ENCODE results near the gene SCP2.

The SCP2 gene, protein sequence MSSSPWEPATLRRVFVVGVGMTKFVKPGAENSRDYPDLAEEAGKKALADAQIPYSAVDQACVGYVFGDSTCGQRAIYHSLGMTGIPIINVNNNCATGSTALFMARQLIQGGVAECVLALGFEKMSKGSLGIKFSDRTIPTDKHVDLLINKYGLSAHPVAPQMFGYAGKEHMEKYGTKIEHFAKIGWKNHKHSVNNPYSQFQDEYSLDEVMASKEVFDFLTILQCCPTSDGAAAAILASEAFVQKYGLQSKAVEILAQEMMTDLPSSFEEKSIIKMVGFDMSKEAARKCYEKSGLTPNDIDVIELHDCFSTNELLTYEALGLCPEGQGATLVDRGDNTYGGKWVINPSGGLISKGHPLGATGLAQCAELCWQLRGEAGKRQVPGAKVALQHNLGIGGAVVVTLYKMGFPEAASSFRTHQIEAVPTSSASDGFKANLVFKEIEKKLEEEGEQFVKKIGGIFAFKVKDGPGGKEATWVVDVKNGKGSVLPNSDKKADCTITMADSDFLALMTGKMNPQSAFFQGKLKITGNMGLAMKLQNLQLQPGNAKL

DNA sequence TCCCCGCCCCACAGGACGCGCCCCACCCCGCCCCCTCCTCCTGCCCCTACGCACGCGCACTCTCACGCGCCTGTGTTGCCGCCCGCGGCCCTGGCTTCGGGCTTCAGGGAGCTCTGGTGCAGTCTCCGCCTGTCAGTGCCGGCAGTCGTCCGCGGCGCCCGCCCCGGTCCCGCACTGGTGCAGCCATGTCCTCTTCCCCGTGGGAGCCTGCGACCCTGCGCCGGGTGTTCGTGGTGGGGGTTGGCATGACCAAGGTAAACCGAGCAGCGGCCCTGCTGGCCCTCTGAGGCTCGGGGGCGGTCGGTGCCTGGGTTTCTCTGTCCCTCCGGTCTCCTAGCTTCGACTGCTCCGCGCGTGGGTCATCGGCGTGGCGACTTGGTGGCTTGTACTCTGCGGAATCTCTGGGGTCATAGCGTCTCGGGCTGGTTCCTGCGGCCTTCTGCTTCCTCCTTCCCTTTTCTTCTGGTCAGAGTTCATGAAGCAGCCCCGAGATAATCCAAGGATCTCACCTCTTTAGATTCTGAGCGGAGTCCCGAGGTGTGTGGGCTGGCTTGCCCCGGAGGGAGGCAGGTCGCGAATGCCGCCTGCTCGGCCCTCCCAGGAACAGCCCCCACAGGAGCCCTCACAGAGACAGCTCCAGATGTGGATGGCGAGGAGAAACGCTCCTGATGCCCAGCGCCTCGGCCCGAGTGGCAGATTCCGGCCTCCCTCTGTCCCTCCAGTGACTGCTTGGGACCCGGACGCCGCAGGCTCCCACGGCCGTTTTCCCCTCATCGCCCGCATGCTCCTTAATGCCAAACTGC lies at the start of gene SCP2:
SCP2 (plus strand) TSS at position 65 of the 803 bp plus-strand sequence; CDS start at position 186, 121 bp downstream.
- peak; percentile 59 to 76 (median 72) for DNase-seq (ENCODE audit: low read depth in 2 of 3, low spot score in 1 of 3)

DNA sequence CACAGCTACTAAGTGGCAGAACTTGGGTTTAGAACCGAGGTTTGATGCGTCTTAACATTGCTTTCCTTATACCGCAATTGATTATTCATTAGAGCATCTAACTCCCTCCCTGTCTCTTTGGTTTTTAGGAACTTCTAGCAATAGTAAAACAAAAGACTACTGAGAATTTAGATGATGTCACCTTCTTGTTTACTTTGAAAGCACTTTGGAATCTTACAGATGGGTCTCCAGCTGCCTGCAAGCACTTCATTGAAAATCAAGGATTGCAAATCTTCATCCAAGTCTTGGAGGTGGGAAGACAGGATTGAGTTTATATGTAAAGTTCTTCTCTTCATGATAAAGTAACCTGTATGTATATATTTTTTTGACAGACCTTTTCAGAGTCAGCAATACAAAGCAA lies 49.5 kb upstream of the SCP2 start:
- DNase-seq (ENCODE audit: low read depth in 2 of 3, low spot score in 1 of 3) = no peak

DNA sequence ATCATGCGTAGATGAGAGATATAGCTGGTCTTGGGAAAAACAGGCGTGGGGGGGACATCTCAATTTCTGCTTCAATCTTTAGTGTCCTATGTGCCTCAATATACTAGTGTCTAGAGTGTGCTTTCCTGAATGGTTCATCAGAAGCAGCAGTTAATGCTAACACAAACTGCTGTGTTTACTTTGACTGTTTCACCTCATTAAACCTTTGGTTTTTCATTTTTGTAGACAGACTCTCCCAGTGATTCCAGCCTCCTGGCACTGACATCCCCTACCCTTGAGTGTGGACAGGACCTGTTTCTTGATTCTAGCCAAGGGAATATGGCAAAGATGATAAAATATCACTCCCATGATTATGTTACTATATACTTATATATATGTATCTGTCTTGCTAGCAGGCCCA lies 46.9 kb upstream of the SCP2 start:
- no peak for DNase-seq (ENCODE audit: low read depth in 2 of 3, low spot score in 1 of 3)

DNA sequence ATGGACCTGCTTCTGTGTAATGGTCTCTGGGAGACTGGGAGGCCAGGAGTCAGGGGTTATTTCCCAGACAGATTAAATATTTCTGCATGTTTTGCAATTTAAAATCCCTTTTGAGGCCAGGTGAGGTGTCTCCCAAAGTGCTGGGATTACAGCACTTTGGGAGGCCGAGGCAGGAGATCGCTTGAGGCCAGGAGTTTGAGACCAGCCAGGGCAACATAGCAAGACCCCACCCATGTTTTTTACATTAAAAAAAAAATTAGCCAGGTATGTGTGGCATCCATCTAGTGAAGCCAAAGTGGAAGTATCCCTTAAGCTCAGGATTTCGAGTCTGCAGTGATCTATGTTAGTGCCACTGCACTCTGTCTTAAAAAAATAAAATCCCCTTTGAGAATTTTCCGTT lies 39.6 kb upstream of the SCP2 start:
- DNase-seq (ENCODE audit: low read depth in 2 of 3, low spot score in 1 of 3) = no peak

DNA sequence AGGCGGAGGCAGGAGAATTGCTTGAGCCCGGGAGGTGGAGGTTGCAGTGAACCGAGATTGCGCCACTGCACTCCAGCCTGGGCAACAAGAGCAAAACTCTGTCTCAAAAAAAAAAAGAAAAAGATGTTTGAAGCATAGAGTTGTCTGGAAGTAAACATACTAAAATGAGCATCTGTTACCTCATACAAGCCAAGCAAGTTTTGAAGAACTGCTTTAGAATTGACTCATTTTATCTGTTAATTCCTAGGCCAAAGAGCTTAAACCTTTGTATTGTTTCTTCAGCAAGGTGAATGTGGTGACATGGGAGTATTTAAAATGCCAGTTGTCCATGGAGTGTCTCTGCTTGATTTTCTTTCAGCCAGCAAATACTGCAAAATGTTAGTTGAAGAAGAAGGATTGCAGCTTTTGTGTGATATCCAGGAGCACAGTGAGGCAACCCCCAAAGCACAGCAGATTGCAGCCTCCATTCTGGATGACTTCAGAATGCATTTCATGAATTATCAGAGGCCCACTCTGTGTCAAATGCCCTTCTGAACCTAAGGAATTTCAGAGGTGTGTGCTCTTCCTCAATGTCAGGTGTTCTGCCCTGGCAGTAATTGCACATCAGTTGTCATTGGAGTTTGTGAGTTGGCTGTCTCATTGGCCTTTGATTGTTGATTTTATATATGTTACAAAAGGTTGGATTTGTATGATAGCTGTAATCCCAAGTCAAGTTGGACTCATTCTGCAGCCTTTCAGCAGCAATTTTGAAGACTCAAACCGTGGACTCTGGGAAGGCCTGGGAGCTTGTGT lies 34.5 kb upstream of the SCP2 start:
- DNase-seq (ENCODE audit: low read depth in 2 of 3, low spot score in 1 of 3) = no peak

DNA sequence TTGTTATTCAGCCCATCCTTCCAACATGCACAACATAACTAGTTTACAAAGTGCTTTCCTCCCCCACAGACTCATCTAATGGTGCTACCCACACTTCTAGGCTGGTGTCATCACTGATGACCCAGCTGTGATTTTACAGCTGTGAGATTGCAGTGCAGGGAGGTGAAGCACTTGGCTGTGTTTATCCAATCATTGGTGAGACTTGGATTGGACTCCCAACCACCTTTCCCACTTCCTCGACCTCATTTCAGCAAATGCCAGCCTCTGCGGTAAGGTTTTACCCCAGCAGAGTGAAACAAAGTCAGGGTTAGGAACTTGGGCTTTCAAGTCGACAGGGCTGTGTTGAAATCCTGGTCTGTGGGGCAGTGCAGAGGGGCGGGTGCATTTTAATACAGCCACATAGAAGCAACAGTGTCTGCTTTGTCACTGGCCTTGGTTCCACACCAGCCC lies 27.6 kb upstream of the SCP2 start:
- DNase-seq (ENCODE audit: low read depth in 2 of 3, low spot score in 1 of 3) = no peak

DNA sequence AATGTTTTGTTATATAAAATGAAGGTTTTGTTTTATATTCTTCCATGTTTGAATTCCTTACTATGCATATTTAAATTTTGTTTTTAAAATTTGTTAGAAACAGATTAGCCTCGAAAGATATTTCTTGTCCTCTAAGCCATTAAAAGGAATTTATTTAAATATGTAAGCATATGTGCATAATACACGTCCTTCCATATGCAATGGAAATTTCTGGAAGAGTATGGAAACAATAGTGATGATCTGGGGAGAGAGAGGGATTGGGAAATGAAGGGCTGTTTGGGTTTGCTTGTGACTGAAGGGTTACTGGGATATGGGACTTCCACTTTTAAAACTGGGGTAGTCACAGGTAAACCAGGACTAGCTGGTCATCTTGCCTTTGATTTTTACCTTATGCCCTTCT lies 26.7 kb upstream of the SCP2 start:
- no peak for DNase-seq (ENCODE audit: low read depth in 2 of 3, low spot score in 1 of 3)

DNA sequence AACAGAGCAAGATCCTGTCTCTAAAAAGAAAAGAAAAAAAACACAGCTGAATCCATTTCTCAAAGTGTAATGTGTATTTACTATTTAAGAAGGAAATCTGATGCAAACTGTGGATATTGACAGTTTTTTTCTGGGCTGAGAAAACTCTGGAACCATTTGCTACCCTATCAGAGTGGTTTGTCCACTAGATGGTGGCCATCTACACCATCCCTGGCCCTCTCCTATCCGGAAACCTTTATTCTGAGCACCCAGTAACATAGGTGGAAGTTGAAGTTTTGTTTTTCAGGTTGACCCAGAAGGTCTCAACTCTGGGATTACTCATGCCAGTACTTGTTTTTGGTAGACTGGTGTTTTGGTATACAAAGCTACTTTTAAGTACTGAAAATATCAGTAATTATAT lies 25.7 kb upstream of the SCP2 start:
- DNase-seq (ENCODE audit: low read depth in 2 of 3, low spot score in 1 of 3) = no peak

DNA sequence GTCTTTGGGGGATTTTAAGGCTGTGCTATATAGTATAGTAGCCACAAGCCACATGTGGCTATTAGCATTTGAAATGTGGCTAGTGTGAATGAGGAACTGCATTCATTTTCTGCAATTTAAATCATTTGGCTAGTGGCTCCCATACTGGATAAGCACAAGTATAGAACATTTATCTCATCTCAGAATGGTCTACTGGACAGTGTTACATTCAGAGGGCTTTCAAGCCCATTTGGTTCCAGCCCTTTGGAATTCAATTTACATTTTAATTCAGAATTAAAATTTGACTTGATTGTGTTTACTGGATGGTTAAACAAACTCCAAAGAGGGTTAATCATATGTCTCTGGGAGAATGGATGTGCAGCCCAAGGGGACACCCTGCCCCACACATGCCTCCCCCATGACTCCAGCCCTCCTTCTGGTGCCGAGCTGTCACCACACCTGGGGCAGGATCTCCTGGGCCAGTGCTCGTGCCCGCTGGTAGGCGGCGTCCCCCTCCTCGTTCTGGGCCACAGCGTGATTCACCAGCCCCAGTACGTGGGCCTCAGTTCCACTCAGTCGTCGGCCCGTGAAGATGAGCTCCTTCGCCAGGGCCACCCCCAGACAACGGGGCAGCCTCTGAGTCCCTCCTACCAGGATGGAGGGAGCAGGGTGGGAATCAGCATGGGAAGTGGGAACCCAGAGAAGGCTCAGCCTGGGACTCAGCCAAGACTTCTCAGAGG lies 22.7 kb upstream of the SCP2 start:
- no peak for DNase-seq (ENCODE audit: low read depth in 2 of 3, low spot score in 1 of 3)

DNA sequence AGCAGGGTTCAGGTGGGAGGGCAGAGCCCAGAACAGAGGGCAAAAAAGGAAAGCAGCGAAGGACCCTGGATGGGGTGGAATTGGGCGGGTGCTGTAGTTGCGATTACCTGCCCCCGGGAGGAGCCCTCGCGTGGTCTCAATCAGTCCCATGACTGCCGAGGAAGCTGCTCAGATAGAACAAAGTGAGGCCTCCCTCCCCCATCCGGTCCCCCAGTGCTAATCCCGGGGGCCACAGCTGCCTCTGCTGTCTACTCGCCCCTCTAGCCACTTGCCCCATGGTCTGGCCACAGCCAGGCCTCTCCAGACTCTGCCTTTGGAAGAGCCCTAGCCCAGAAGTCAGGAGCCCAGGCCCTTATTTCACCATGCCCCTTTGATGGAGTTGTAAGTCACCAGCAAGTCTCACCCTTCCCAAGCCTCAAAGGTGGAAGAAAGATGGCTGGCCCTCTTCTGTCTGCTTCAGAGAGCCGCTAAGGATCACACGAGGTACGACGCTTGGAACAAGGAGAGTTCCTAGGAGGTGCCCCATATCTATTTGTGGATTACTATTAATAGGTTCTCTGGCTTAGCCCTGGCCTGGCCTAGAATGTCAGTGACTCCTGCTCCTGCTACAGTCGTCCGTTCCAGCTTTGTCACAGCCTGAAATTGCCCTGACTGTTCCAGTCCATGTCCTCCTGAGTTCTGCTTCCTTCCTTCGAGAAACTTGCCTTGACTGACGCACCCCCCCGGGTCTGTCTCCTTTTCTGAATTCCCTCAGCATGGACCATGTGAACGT lies 22.0 kb upstream of the SCP2 start:
- peak in 1 of 3 donors; percentile 14 for DNase-seq (ENCODE audit: low read depth in 2 of 3, low spot score in 1 of 3)

DNA sequence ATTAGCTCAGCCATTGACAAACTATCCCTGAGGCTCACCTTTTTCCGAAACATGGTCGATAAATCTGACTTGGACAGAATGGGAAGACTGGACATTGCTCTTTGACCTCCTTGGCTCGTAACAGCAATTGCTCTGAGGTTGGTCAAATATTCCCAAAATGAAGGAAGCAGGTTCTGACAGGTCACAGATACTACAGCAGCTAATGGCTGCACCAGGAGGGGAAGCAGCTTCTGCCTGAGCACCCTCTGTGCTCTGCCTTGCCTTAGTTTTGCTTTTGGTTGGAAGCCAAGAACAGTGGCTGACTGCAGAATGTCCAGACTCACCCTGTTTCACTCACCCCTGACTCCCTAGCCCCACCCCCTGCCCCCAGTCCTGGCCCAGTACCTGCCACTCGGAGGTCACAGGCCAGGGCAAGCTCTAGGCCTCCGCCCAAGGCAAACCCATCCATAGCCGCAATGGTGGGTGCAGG lies 20.9 kb upstream of the SCP2 start:
- DNase-seq (ENCODE audit: low read depth in 2 of 3, low spot score in 1 of 3) = no peak

DNA sequence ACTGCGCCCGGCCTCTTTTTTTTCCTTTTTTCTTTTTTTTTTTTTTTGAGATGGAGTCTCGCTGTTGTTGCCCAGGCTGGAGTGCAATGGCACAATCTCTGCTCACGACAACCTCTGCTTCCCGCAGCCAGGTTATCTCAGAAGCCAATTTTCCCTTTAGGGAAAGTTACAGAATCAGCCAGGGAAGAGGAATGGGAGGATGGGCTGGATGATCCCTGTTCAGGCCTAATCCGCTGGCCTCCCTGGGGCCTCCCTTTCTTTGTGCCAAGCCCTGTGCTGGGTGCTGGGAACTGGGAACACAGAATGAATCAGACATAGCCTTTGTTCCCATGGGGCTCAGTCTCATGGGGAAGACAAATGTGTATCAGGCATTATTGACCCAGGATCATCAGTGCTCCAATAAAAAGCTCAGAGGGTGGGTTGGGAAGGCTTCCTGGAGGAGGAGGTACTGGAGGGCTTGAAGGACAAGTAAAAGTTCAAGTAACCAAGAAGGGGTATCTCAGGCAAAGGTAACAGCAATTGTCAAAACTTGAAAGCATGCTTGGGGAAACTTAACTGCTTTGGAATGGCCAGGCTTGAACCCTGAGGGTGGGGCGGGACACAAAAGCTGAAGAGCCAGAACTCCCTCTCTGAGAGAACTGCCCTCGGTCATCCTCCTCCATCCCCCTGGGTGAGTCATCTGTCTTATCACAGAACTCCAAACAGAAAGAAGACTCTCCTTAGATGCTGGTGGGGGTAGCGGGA lies 19.8 kb upstream of the SCP2 start:
- DNase-seq (ENCODE audit: low read depth in 2 of 3, low spot score in 1 of 3) = no peak

DNA sequence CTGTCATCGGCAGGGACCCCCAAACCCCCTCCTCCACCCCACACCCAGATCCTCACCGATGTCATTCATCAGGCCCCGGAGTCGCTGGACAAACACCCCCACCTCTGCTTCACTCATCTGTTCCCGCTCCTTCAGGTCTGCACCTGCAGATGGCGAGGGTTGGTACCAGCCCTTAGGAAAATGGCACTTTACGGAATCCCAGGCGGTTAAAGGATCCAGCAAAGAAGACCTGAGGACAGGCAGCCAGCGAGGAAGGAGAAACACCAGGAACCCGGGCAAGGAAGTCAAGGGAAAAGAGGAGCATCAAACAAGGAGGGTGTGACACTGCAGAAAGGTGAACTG lies 19.3 kb upstream of the SCP2 start:
- DNase-seq (ENCODE audit: low read depth in 2 of 3, low spot score in 1 of 3) = no peak

DNA sequence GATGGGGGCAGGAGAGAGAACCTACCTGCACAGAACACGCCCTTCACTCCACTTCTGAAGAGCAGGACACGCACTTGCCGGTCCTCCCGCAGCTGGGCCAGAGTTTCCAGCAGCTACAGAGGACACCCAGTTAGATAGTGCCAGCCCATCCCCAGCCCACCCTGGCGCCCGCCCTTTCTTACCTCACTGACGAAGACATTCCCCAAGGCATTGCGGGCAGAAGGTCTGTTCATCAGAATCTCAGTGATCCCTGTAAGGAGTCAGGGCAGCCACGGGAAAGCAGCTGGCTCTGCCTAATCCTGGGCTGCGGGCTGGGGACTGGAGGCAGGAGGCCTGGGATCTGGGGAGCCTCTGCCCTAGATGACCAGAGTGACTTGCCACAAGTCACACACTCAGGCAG lies 15.5 kb upstream of the SCP2 start:
- no peak for DNase-seq (ENCODE audit: low read depth in 2 of 3, low spot score in 1 of 3)

DNA sequence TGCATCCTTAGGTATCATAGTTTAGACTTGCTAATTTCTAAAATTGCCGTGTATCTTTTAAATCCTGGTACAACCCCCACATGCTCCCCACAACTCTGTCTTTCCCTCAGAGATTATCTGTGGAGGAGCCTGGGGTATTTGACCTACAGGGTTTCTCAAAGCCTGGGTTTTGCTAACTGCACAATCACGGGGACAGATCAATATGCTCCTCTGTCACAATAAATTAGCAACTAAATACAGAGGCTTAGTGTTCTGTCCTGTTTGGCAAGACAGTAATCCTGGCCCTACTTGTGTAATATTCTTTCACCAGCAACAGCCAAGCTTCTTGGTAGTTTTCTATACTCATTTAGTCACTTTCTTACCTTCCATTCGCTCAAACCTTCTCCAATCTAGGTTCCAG lies 14.1 kb upstream of the SCP2 start:
- no peak for DNase-seq (ENCODE audit: low read depth in 2 of 3, low spot score in 1 of 3)

DNA sequence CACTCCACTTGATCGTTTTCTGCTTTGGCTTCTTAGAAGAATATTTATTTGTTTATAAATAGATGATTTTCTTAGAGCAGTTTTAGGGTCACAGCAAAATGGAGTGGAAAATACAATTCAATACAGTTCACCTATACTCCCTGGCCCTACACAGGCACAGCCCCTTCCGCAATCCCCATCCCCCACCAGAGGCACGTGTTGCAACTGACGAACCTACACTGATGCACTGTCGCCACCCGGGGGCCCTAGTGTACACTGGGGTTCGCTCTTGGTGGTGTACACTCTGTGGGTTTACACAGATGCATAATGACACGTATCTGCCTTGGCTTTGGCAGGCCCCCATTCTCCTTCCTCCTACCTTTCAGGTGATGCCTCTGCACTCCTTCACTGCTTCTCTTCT lies 13.5 kb upstream of the SCP2 start:
- DNase-seq (ENCODE audit: low read depth in 2 of 3, low spot score in 1 of 3) = no peak

DNA sequence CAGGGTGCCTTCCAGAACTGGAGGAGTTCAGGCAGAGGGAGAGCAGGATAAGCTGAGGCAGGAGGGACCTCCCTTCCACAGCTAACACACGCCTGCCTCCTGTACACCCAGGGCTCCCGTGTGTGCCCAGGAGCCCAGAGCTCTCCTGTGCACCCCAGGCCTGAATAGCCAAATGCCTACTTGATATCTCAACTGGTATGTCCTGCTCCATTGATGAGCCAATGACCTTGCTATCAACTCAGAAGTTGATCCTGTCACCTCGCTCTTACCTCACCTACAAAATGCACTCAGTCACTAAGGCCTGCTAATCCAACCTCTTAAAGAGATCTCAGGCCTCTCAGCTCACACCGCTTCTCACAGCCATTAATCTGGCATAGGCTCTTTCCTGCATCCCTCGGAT lies 12.6 kb upstream of the SCP2 start:
- no peak for DNase-seq (ENCODE audit: low read depth in 2 of 3, low spot score in 1 of 3)

DNA sequence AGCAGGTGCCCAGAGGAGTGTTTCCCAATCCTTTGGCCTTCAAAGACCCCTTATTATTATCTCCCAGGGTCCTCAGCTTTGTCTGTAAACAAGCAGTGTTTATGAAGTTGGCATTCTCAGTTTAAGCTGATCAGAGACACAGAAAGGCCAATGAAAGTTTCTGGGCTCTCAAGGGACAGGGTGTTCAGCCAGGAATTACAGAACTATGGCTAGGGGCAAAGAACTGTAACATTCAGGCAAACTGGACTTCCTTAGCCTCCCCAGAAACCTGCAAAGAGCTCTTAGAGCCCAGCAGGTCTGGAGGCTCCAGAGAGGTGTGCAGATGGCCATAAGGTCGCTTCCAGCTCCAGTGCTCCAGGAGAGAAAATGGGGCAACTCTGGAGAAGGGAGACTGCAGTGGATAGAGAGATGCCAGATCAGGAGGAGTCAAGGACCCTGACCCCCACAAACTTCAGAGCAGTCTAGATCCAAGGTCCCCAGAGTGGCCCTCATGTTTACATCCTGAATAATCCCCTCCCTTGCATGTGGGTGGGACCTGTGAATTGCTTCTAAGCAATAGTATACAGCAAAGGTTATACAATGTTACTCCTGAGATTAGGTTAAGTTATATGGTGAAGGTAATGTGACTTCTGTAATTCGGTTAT lies 11.7 kb upstream of the SCP2 start:
- DNase-seq (ENCODE audit: low read depth in 2 of 3, low spot score in 1 of 3) = no peak

DNA sequence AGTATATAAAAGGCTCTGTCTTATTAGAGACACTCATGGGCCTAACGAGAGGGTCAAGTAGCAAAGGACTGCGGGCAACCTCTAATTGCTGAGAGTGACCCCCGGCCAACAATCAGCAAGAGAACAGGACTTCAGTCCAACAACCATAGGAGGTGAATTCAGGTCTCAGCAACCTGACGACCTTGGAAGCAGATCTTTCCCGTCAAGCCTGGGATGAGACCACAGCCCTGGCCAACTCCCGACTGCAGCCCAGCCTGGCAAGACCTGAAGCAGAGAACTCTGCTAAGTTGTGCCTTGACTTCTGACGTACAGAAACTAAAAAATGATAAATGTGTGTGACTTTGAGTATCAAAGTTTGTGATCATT lies 11.2 kb upstream of the SCP2 start:
- no peak for DNase-seq (ENCODE audit: low read depth in 2 of 3, low spot score in 1 of 3)

Measured in stimulated activated CD4-positive, alpha-beta T cell treated with anti-CD3 and anti-CD28 coated beads, Interleukin-12 subunit alpha, Interleukin-12 subunit beta, amount 100 ng/mL, for 48 hours (primary cell).